Neural progenitor cell (in vitro differentiated cells): Measurements from ENCODE around the gene PLPPR2. TPM values are rescaled to one million over a fixed set of nuclear protein-coding genes. Genes with fewer than 3 reads are reported as not detected.
A peak's percentile ranks its signal among the peaks of the same experiment; 100 is the strongest.

Source experiments
- DNase-seq: peaks from one replicate; pipeline ENCODE4 v3.0.0-alpha.2; 2016; ENCODE audit warnings: low spot score
- H2AFZ ChIP-seq: fragments of 200-600 bp; sonication (generic); replicated peaks from 2 replicates; pipeline ENCODE4 v1.6.1; 2016; ENCODE audit warnings: antibody characterized with exemption
- H3F3A ChIP-seq: fragments of 200-600 bp; sonication (generic); 2 replicates; pipeline ENCODE4 v1.6.1; 2016; ENCODE audit warnings: antibody characterized with exemption, low read depth
- H3K27ac ChIP-seq: fragments of 200-600 bp; sonication (generic); 2 replicates; pipeline ENCODE4 v1.5.1; 2016; ENCODE audit warnings: mild to moderate bottlenecking
- H3K27me3 ChIP-seq: fragments of 200-600 bp; sonication (generic); 2 replicates; pipeline ENCODE4 v1.6.1; 2016; ENCODE audit warnings: mild to moderate bottlenecking, moderate library complexity
- H3K36me3 ChIP-seq: fragments of 200-600 bp; sonication (generic); 2 replicates; pipeline ENCODE4 v1.5.1; 2016
- H3K4me1 ChIP-seq: fragments of 200-600 bp; sonication (generic); 2 replicates; pipeline ENCODE4 v1.6.1; 2016; ENCODE audit warnings: mixed run types
- H3K4me2 ChIP-seq: fragments of 200-600 bp; sonication (generic); 2 replicates; pipeline ENCODE4 v1.6.1; 2016
- H3K4me3 ChIP-seq: fragments of 200-600 bp; sonication (generic); 2 replicates; pipeline ENCODE4 v1.5.1; 2016
- H3K79me2 ChIP-seq: fragments of 200-600 bp; sonication (generic); 2 replicates; pipeline ENCODE4 v1.6.1; 2016; ENCODE audit warnings: low read depth
- H3K9ac ChIP-seq: fragments of 200-600 bp; sonication (generic); 2 replicates; pipeline ENCODE4 v1.6.1; 2016
- H3K9me3 ChIP-seq: fragments of 200-600 bp; sonication (generic); 2 replicates; pipeline ENCODE4 v1.5.1; 2016; ENCODE audit warnings: low read depth
- H4K20me1 ChIP-seq: fragments of 200-600 bp; sonication (generic); 2 replicates; pipeline ENCODE4 v1.6.1; 2016; ENCODE audit warnings: low read depth
- H3K27ac Mint-ChIP-seq: 3 replicates; pipeline ENCODE4 v1.8.0; 2021; ENCODE audit warnings: mixed read lengths
- H3K27me3 Mint-ChIP-seq: 2 replicates; pipeline ENCODE4 v1.8.0; 2022; ENCODE audit warnings: low read depth, mild to moderate bottlenecking, inconsistent platforms, moderate library complexity, mixed read lengths; ENCODE audit not compliant: insufficient read depth
- H3K36me3 Mint-ChIP-seq: 3 replicates; pipeline ENCODE4 v1.8.0; 2021; ENCODE audit warnings: mixed read lengths
- H3K4me1 Mint-ChIP-seq: 3 replicates; pipeline ENCODE4 v1.8.0; 2021; ENCODE audit warnings: mixed read lengths
- H3K4me3 Mint-ChIP-seq: 3 replicates; pipeline ENCODE4 v1.8.0; 2021; ENCODE audit warnings: mild to moderate bottlenecking, moderate library complexity, mixed read lengths
- H3K9me3 Mint-ChIP-seq: 3 replicates; pipeline ENCODE4 v1.8.0; 2020; ENCODE audit warnings: mixed read lengths
- CTCF ChIP-seq: fragments of 200-600 bp; sonication (generic); IDR thresholded peaks from 2 replicates; pipeline ENCODE4 v1.5.1; 2017; ENCODE audit warnings: antibody characterized with exemption, mild to moderate bottlenecking
- EZH2 ChIP-seq: fragments of 200-600 bp; sonication (generic); IDR thresholded peaks from 2 replicates; pipeline ENCODE4 v1.6.1; 2017; ENCODE audit warnings: antibody characterized with exemption, mild to moderate bottlenecking, moderate library complexity
- EZH2phosphoT487 ChIP-seq: fragments of 200-600 bp; sonication (generic); IDR thresholded peaks from 2 replicates; pipeline ENCODE4 v1.6.1; 2017; ENCODE audit warnings: antibody characterized with exemption
- total RNA-seq: library from RNA; depleted of rRNA; stranded (reverse); fragments of >200 nt; gene quantifications from 2 replicates; pipeline ENCODE4 v1.2.3, GENCODE V29; 2015; ENCODE audit warnings: low replicate concordance

PLPPR2 gene
- total RNA-seq, 1 donor from 2014 or later, result 0.80 TPM

- no peaks in the 10 kb centered on the region for H3K79me2 ChIP-seq
Measured at GRCh38 chr19:11370744-11371143, 15.5 kb downstream of the PLPPR2 start.

GRCh38 chr19:11373166-11373884 is 18.1 kb downstream of the PLPPR2 start:
- Histone ChIP-seq H3K9me3 (no peaks in the 10 kb centered on the region), H3K4me3 (peak overlapping the region; percentile 70), H2AFZ (peak overlapping the region; percentile 27), H3K4me2 (peak overlapping the region; percentile 67), H3K36me3 (no peaks in the 10 kb centered on the region), H3K9ac (no peak overlapping the region), H3K4me1 (peaks cover 6% of the 10 kb centered on the region), H3K27me3 (no peaks in the 10 kb centered on the region), H3K27ac (no peak overlapping the region), H3K79me2 (no peaks in the 10 kb centered on the region), H4K20me1 (peaks cover 25% of the 10 kb centered on the region), H3F3A (peaks cover 16% of the 10 kb centered on the region)
- peaks cover 3% of the 10 kb centered on the region for H3K27me3 Mint-ChIP-seq
- H3K27ac Mint-ChIP-seq, result no peak overlapping the region
- H3K36me3 Mint-ChIP-seq, result peaks cover 5% of the 10 kb centered on the region
- TF ChIP-seq EZH2phosphoT487 (no peak), EZH2 (no peak), CTCF (no peak)
- H3K4me1 Mint-ChIP-seq, result peaks cover 17% of the 10 kb centered on the region
- peak; percentile 92 for DNase-seq
- no peak overlapping the region for H3K4me3 Mint-ChIP-seq
- H3K9me3 Mint-ChIP-seq, result no peaks in the 10 kb centered on the region

More at GRCh38 chr19:11370744-11371143, 15.5 kb downstream of the PLPPR2 start:
- Mint-ChIP-seq H3K27me3 (peaks cover 3% of the 10 kb centered on the region), H3K4me3 (no peak overlapping the region), H3K36me3 (peaks cover 2% of the 10 kb centered on the region), H3K4me1 (peaks cover 8% of the 10 kb centered on the region), H3K27ac (peak overlapping the region; percentile 9), H3K9me3 (no peaks in the 10 kb centered on the region)
- H3K9me3 ChIP-seq, result no peaks in the 10 kb centered on the region
- H3K4me3 ChIP-seq, result no peak overlapping the region
- peaks cover 12% of the 10 kb centered on the region for H3F3A ChIP-seq
- peaks cover 6% of the 10 kb centered on the region for H3K4me1 ChIP-seq
- no peaks in the 10 kb centered on the region for H3K36me3 ChIP-seq
- no peak overlapping the region for H2AFZ ChIP-seq
- DNase-seq, result no peak
- no peak overlapping the region for H3K4me2 ChIP-seq
- H3K27ac ChIP-seq, result no peak overlapping the region
- H3K27me3 ChIP-seq, result no peaks in the 10 kb centered on the region
- no peak overlapping the region for H3K9ac ChIP-seq
- TF ChIP-seq CTCF (no peak), EZH2phosphoT487 (no peak), EZH2 (no peak)
- H4K20me1 ChIP-seq, result peaks cover 25% of the 10 kb centered on the region

GRCh38 chr19:11373885-11374432 is 18.7 kb downstream of the PLPPR2 start:
- Histone ChIP-seq H2AFZ (peak overlapping the region; percentile 27), H3K4me3 (peak overlapping the region; percentile 70), H3K27me3 (no peaks in the 10 kb centered on the region), H3K27ac (no peak overlapping the region), H3K9me3 (no peaks in the 10 kb centered on the region), H3F3A (peaks cover 19% of the 10 kb centered on the region), H3K4me1 (peaks cover 6% of the 10 kb centered on the region), H3K4me2 (peak overlapping the region; percentile 67), H3K79me2 (no peaks in the 10 kb centered on the region), H3K36me3 (no peaks in the 10 kb centered on the region), H4K20me1 (peaks cover 24% of the 10 kb centered on the region), H3K9ac (no peak overlapping the region)
- H3K27me3 Mint-ChIP-seq, result peaks cover 3% of the 10 kb centered on the region
- H3K9me3 Mint-ChIP-seq, result no peaks in the 10 kb centered on the region
- H3K4me3 Mint-ChIP-seq, result no peak overlapping the region
- no peak overlapping the region for H3K27ac Mint-ChIP-seq
- peaks cover 5% of the 10 kb centered on the region for H3K36me3 Mint-ChIP-seq
- TF ChIP-seq EZH2phosphoT487 (no peak), CTCF (no peak), EZH2 (no peak)
- DNase-seq, result no peak
- H3K4me1 Mint-ChIP-seq, result peaks cover 19% of the 10 kb centered on the region
